HG03045 (cell line): ENCODE data around the gene CDC42EP4.
"Not testable (repeated sequence)": the region's sequence is repeated elsewhere in the genome, so short reads cannot be mapped to it uniquely, and the experiment has no call there.

Experiments
- ATAC-seq: cut with Tn5 transposase; IDR thresholded peaks from one replicate; pipeline ENCODE4 v1.9.1; 2021; ENCODE audit warnings: mild to moderate bottlenecking, moderate library complexity; ENCODE audit not compliant: unreplicated experiment

CDC42EP4 gene

DNA sequence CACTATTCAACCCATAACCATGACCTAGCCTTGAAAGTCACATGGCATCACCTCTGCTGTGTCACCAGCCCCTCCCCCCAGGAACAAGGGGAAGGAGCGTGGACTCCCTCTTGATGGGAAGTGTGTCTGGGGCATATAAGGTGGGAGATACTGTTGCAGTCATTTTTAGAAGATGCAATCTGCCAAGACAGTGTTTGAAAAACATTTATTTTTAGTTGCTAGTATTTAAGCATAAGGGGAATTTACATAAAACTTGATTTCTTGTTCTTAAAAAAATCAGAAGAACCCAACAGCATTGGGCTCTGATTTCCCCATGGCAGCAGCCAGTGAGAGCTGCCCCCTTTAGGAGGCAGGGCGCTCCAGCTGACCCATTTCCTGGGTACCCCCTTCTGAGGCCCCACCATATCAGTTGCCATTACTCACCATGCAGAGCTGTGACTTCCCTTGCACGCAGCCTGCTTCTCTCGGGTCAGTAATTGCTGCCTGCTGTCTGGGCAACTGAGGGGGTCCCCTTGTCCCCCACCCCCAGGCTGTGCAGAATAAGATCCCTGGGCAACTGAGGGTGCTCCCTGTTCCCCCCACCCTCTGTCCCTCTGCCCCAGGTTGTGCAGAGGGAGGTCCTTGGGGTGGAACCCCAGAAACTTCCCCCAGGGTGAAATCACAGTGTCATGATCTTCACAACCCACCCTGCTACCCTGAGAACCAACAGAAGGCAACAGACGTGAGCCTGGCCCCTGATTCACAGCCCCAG is 11.8 kb upstream of the CDC42EP4 start:
- no peak for ATAC-seq

DNA sequence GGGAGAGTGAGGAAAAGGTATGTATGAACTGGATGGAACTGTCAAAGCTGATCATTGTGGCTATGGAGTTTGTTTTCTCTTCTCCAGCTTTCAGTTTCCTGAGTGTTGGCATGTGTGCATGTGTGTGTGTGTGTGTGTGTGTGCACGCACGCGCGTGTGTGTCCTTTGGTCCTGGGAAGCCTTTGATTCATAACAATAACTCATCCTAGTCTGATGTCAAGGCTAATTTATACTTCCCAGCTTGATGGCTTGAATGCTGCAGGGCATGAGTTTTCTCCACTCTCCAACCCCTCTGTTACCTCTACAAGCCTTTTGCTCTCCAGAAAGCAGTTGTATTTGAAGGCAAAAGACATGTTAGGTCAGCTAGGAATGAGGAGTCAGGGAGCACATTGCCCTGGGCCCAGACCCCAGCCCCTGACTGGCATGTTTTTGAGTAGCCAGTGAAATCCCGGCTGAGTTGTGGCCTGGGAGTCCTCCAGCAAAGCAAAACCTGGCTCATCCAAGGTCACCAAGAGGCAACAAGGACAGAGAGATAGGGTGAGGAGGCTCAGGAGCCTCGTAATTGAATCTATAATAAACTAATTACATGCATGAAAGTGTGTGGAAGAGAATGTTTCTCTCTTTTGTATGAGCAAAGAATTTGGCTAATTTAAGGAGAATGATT is 8.9 kb upstream of the CDC42EP4 start:
- ATAC-seq, result no peak

DNA sequence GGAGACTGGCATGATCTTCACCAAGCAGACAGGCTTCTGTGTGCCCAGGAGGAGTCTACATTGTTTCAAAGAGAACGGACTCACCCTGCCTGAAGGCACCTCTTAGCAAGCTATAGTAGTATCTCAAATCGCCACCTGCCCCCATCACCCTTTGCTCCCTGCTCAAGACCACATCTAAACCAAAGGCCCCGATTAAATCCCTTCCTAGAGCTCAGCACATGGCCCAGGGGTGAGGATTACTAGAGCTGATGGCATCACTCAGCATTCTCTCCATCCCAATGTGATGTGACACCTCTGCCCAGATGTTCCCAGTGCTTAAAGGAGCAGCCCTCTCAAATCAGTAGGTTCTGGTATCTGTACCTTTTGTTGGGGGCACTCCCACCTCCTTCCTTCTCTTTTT is 8.0 kb upstream of the CDC42EP4 start:
- no peak for ATAC-seq

DNA sequence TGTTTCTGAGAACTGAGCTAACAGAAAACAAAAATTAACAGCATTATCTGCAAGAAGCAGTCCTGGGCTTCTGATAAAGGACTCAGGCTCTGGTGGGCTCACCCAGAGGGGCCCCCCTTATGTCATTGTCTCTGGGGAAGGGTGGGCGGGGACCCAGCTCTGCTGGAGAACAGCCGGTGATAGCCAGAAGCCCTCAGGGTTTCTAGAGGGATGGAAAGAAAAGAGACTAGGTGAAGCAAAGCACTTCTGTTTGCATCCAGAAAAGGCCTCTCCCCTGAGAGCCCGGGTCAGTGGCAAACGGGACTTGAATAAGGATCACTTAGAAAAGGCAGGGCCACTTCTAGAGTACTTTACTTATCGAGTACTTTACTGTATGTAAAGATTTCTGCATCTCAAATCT is 7.0 kb upstream of the CDC42EP4 start:
- ATAC-seq, result no peak

DNA sequence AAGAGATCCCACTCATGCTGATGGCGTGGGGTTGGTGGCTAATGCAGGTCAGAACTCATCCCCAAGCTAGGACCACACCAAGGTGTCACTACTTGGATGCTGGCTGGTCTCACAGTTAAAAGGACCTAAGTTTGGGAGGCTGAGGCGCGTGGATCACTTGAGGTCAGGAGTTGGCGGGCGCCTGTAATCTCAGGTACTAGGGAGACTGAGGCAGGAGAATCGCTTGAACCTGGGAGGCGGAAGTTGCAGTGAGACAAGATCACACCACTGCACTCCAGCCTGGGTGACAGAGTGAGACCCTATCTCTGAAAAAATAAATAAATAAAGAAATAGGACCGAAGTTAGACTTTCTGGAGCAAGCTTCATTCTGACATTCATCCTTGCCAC is 6.6 kb upstream of the CDC42EP4 start:
- no peak for ATAC-seq

DNA sequence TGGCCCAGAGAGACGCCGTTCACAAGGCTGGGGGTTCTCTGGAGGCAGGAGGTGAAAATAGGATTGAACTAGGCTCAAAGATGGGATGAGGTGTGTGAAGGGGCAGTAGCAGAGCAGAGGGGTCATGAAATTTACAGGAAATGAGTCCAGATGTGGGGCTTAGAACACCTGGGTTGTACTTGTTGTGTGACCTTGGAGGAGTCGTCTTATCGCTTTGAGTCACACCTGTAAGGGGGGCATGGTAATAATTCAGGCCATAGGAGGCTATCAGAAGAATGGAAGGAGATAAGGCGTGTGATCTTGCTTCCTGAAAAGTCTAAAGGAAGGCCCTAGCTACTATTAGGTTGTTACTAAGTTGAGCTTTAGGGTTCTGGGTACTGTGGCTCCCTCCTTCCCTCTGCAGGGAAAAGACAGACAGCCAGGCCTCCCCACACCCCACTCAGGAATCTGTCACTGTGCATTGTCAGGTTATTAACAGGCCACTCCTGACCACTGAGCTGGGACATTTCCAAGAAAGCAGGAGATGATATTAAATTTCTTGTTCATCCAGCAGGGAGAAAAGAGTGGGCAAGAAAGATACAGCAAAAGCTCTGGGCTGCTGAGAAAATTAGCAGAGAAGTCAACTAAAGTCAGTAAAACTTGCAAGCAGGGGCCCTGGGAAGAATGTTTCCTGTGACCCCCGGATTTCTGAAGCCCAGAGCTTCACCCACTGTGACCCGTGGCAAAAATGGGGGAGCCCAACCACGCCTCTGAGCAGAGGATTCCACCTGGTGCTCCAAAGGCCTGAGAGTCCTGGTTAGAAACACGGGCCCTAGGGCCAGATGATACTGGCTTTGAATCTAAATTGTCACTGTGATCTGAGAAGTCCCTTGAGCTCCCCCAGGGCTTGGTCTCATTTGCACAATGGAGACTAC is 6.0 kb upstream of the CDC42EP4 start:
- no peak for ATAC-seq

DNA sequence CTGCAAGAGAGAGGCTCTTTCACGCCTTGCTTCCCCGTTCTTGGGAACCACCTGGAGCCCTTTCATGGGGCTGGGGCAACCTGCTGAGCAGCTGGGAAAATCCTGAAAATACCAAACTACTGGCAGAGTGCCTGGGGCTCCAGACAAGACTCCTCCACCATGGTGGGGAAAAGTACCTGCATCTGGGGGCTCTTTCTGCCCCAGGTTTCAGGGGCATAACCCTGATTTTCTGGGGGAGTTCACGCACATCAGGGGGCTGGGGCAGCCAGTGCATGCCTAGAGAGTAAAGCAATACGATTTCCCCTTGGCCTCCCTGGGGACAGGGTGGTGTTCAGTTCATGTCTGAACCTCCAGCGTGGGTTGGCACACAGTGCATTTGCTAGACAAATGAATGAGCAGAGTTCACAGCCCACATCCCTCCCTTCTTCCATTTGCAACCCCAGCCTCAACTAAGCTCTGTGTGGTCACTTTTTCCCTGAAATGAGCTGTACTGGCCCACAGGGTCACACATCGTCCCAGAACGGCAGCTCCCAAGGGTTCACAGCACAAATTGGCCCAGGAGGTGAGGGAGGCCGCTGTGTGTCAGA is 5.2 kb upstream of the CDC42EP4 start:
- ATAC-seq, result peak; percentile 66

DNA sequence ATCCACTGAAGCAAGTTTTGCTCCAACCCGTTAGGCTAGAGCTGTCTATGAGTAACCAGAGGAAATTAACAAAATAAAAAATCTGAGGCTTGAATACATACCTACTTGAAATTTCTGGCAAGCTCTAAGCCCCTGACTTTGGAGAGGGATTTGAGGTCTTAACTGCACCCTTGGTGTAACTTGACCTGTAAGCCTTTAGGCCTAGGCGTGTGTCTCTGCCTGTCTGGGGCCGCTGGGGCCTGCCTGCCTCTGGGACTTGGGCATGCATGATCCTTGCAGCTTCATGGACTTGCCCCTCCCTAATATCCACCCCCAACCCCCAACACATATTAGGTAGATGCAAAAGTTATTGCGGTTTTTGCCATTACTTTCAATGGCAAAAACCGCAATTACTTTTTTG is 3.7 kb upstream of the CDC42EP4 start:
- ATAC-seq, result no peak

DNA sequence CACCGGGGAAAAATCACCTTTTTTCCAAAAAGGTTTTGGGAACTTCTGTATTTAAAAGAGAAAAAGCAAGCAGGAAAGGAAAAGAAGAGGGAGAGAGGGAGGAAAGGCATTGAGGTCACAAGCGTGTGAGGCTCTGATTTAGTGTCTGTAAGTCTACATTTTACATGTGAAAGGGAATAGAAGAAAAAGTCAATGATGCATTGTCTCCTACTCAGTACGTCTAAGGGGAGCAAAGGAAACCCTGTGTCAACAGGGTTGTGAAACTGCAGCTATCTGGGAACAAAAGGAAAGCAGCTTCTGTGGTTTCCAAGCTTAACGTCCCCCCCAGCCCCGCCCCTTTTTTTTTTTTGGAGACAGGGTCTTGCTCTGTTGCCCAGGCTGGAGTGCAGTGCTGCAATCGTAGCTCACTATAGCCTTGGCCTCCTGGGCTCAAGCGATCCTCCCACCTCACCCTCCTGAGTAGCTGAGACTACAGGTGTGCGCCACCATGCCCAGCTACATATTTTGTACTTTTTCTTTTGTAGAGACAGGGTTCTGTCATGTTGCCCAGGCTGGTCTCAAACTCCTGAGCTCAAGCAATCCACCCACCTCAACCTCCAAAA is 1.8 kb upstream of the CDC42EP4 start:
- ATAC-seq, result no peak

DNA sequence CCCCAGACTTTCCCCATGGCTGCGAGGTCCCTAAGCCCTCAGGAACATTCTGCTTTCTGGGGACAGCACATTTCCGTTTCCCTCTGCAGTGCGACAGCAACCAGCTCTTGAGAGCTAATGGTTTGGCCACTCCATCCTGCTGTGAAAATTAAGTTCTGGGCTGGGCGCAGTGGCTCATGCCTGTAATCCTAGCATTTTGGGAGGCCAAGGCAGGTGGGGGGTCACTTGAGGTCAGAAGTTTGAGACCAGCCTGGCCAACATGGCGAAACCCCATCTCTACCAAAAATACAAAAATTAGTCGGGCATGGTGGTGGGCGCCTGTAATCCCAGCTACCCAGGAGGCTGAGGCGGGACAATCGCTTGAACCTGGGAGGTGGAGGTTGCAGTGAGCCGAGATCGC is 1.1 kb upstream of the CDC42EP4 start:
- not testable (repeated sequence) for ATAC-seq

DNA sequence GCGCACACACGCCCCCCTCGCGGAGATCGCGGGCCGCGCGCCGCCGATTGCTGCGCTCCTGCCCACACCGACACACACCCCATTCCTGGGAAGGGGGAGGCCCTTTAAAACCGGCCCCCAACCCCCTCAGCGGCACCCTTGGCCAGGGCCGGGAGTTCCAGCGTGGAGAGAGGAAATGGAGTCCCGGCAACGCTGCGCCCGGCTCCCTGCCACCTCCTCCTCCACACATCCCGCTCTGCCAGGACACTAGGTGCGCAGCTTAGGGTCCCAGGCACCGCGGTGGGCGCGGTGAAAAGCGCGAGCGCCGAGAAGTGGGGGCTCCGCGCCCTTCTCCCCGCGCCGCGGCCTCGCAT is 397 bp downstream of the CDC42EP4 start:
- peak; percentile 20 for ATAC-seq

DNA sequence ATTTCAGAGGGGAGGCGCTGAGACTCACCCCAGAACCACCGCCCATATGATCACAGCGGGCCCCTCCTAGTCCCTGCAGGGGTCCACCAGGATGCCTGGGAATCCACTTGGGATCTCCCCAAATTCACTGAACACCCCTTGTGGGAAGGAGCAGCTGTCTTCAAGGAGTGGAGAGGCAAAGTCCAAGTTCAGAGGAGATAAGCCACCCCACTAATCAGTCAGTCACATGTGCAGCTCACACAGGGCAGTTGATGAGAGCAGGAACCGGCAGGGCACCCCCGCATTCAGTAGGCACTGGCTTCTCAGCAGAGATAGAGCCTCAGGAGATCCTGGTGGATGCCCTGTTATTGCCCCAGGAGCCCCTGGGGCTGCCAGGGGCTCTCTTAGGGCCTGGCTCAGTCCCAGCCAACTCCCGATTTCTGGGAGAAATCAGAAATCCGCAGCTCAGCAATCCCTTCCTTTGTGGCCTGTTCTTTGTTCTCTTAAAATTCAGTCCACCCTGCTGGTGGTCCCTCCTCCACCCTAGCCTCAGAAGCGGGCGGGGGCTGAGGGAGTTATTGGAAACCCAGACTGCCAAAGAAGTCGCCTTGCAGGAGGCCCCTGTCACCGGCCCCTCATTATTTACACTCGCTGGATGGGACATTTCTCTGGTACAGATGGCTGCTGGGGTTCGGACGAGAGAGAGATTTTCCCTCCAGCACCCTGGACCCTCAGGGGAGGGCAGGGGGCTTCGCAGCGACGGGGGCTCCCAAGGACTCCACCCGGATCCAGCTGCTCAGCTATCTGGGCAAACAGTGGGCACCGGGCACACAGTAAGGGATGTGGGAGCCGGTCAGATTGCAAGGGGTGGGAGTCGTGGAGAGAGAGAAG is 1.8 kb downstream of the CDC42EP4 start:
- ATAC-seq, result no peak

DNA sequence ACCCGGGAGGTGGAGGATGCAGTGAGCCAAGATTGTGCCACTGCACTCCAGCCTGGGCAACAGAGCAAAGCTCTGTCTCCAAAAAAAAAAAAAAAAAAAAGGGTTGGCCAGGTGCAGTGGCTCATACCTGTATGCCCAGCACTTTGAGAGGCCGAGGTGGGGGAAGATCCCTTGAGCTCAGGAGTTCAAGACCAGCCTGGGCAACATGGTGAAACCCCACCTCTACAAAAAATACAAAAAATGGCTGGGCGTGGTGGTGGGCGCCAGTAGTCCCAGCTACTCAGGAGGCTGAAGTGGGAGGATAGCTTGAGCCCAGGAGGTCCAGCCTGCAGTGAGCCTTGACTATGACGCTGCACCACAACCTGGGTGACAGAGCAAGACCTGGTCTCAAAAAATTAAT is 2.8 kb downstream of the CDC42EP4 start:
- not testable (repeated sequence) for ATAC-seq

DNA sequence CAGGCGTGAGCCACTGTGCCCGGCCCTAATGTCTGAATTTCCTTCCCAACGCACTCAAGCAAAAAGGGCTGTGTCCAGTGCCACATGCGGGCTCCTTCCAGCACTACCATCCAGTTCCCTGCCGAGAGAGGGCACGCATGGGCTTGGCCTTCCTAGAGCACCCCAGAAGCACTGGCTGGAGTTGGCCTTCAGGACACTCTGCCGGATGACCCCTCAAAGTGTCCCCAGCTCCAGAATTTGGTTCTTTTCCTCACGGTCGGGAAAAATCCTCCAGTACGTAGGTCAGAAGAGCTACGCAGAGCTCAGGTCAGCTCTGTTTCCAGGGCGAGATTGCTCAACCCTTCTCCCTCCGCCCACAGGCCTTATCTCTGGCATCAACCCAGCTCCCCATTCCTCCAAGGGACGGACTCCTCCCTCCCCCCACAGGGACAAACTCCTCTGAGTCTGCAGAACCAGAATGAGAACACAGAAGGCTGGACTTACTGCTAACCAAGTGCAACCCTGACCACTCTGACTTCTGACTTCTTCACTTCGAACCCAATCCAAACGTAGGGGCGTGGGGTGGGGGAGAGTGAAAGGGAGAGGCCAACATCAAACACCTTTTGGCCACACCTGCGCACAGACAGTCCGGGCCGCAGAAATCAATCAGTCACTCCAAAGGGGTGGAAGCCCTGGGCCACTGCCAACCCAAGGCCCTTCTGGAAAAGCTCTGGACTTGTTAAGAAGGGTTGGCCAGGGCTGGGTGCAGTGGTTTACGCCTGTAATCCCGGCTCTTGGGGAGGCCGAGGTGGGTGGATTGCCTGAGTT is 3.6 kb downstream of the CDC42EP4 start:
- no peak for ATAC-seq

DNA sequence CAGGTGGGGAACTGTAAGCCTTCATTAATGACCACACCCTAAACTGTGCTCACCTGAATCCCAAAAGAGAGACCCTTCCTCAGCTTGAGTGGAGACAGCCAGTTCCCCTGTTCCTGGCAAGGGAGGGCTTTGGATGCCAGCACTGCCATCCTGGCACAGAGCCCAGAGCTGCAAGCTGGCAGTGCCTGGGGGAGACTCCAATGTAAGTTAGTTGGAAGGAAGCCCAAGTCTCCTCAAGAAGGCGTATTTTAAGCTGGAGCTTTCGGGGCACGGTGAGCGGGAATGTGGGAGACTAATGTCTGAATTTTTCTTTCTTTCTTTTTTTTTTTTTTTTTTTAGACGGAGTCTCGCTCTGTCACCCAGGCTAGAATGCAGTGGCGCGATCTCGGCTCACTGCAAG is 4.7 kb downstream of the CDC42EP4 start:
- ATAC-seq, result no peak

DNA sequence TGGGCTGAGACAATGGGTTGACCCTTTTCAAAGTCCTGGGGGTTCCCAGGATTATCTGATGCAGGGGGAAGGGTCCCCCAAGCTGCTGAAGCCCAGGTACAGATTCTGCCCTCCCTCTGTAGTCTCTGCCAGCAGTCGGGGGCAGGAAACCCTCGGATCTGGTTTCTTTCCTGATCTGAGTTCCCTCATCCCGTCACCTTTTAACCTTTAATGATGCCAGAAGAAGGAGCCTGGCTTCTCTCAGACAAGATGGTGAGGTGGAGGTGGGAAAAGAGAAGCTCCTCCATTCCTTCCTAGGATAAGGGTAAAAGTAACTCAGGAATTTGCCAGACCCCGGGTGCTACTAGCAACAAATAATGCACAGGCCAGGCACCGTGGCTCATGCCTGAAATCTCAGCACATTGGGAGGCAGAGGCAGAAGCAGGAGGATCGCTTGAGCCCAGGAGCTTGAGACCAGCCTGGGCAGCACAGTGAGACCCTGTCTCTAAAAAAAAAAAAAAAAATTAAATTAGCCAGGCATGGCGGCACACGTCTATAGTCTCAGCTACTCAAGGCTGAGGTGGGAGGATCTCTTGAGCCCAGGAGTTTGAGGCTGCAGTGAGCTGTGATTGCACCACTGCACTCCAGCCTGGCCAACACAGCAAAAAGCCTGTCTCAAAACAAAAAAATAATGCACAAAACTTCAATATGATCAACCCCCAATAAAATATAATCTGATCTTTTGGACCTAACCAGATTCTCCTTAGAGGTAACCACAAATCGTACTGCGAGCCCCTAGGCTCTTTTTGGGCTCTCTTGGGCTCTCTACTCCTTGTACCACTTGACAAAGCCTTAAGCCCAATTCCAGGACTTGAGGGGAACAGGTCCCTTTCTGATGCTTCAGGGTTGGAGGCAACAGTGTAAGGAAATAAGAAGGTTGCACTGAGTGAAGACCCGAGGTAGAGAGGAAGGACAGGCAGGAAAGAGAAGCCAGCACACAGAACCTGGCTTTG is 5.7 kb downstream of the CDC42EP4 start:
- no peak for ATAC-seq

DNA sequence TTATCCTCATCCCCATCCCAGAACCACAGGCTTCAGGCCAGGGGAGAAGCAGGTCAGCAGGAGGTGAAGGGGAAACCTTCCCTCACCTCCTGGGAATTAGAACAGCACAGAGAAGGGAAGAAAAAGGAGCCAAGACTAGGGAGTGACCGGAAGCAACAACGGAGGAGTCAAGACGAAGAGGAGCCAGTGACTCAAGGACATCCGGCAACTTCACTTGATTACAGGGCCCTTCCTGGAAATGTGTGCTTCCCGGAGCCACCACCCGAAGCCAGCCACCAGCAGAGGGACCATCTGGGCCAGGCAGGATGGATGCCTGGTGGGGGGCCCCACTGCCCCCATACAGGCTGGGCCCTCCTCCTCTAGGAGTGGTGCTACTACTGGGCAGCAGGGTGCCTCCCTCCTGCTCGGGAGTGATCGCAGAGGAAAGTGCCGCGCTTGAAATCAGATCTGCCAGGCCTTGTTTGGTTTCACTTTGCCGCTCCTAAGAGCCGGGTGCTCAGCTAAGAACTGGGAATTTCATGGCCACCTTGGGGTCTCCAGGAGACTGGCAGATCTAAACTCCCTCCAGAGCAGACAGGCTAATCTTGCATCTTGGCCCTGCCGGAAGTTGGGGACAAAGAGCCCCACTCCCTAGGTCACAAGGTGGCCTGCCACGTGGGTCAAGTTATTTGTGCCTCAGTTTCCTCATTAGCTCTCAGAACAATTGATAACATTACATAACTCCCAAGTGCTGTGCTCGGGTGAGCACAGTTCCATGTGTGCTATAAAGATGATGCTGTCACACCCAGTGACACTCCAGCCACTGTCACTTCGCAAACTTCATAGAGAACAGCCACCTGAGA is 6.6 kb downstream of the CDC42EP4 start:
- no peak for ATAC-seq
